Activated CD4-positive, alpha-beta T cell treated with anti-CD3 and anti-CD28 coated beads, Interleukin-2, amount 50 U/mL, for 24 hours (primary cell): Measurements from ENCODE around the gene POLR3GL.
"Not testable (repeated sequence)": the region's sequence is repeated elsewhere in the genome, so short reads cannot be mapped to it uniquely, and the experiment has no call there.

ENCODE experiments used
- DNase-seq, 2 donors: peaks; one replicate each; pipeline ENCODE4 v3.0.0-alpha.2; 2020; ENCODE audit warnings: low read depth in 1 of 2, low spot score in 1 of 2

Gene POLR3GL

DNA sequence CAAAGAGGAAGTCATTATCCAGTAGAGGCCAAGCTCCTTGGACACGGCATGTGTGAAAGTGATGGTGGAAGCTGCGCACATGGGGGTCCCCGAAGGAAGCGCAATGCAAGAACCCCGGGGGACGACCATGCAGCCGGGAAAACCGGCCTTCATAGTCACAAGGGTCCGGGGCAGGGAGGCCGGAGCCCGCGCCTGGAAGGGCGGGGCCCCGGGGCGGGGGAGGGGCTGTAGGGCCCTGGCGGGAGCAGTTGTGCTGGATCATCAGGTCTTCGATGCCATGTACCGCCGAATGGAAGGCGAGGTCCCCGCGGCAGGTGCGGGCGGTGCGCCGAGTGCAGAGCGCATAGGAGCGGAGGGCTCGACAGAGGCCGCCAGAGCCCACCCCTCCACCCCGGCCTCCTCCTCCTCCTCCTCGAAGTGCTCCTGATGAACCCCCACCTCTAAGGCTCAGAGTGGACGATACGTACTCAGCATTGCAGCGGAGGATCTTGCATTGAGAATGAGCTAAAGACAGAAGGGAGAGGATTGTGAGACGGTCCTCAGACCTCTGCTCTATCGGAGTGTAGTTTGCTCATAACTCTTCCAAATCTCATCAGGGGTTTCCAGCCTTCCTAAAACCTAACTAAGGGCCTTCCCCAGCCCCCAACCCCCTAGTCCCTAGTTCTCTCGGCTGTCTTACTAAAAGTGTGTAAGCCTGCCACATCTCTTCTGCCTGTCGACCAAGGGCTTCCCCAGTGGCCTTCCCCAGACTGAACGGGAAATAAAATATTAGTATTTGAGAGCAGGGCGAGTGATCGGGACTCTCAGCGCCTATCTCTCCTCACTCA, 55.0 kb downstream of the POLR3GL start:
- DNase-seq, result no peak

DNA sequence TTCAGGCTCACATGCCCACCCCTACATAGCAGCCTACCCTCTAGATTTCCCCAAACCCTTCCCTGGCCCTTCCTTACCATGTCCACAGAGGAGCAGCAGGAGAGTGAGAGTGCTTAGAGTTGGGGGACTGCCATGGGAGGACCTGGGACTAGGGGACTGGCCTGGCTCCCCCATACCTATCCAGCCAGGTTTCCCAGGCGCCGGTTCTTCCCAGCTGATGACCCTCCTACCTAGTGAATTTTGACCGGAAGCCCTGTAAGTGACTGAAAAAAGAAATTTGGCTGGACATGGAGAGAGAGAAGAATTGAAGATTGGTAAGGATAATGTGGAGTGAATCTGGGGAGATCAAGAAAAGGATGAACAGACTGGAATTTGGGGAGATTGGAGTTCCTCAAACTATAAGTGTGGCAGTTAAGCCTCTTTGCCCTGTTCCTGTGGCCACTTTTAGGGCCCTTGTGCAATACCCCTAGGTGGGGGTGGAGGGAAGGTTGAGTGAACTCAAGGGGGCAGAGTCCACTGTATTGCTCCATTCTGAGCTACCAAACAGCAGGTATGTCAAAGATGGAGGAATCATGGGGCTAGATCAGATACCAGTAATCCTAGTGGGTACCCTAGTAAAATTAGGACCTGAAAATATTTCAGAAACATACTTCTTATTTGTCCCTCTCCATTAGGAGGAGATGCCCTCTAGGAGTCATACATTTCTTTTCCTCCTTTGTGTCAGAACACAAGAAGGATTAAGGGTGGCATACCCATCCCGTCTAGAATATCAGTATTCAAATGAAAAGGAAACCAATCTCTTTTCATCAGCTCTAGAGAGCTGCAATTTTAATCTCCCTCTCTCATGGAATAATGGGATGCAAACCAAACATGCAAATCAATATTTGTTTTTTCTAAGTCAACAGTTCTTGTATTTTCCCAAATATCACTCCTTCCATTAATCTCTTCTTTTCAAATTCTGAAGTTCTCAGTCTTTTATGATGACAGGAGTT, 55.9 kb downstream of the POLR3GL start:
- DNase-seq, result no peak

DNA sequence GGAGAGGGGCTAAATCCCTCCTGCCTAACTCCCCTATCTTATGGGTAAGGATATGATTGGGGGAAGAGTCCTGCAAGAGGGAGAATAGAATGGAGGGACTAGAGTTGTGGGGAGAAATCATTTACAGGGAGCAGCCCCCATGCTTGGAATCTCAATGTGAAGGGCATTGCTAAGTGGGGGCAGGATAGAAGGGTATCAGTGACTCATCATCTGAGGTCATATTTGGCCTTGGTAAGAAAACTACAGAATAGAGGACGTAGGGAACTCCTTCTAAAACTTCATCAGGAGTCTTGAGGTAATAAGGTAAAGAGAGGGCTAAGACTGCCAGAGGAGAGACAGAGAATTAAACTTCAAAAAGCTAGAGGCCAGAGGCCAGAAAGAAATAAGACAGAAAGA, 56.6 kb downstream of the POLR3GL start:
- DNase-seq, result no peak

DNA sequence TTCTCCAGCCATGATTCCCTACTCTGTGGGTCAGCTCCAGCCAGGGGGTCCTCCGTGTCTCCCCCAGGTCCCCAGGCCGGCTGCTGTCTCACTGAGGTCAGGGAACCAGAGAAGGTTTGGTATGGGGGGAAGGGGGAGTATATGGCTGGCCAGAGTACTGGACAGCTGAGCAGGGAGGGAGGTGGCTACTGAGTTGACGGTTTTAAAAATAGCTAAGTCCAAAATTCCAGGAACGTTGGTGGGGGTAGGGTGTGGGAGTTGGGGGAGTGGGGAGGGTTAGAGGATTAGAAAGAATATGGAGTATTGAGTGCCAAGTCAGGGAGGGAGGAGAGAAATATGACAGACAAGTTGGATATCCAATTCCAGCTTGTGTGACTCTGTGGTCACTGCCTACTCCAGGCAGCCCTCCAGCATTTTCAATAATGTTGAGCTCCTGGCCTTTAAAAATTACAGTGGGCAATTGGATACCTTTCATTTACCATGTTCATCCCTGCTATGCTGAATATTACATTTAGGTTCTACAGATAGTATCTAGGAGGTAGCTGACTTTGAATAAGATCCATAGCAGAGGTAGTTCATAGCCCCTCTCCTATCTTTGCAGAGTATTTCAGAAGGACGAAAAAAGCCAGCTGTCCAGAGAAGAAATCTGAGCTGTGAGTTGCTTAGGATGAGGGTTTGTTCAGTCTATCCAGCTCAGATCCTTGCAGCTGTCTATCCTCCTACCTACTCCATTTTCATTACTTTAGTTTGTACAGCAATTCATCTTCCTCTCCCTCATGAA, 57.3 kb downstream of the POLR3GL start, which contains the start of gene HJV:
Gene HJV, minus strand, starts transcription at position 114 of the 781 bp plus-strand sequence. CDS start 1,504 bp downstream, outside the sequence.
- no peak for DNase-seq

DNA sequence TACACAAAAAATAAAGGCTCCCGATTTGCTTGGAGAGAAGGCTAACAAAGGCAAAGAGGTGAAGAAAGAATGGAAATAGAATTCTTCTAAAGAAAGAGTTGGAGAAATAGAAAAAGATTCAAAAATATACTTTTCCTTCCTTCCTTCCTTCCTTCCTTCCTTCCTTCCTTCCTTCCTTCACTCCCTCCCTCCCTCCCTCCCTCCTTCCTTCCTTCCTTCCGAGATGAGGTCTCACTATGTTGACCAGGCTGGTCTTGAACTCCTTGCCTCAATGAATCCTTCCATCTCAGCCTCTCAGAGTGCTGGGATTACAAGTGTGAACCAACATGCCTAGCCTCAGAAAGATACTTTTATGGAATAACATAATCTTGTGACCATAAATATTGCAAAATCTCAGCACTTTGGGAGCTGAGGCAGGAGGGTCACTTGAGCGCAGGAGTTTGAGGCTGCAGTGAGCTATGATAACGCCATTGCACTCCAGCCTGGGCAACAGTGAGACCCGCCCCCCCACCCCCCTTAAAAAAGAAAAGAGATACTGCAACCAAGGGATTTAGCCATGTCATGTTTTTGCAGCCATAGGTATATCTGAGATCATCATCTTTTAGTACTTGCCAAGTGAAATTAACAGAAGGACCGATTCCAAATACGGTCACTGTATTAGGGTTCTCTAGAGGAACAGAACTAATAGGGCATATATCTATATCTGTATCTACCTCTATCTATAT, 58.1 kb downstream of the POLR3GL start:
- no peak for DNase-seq

DNA sequence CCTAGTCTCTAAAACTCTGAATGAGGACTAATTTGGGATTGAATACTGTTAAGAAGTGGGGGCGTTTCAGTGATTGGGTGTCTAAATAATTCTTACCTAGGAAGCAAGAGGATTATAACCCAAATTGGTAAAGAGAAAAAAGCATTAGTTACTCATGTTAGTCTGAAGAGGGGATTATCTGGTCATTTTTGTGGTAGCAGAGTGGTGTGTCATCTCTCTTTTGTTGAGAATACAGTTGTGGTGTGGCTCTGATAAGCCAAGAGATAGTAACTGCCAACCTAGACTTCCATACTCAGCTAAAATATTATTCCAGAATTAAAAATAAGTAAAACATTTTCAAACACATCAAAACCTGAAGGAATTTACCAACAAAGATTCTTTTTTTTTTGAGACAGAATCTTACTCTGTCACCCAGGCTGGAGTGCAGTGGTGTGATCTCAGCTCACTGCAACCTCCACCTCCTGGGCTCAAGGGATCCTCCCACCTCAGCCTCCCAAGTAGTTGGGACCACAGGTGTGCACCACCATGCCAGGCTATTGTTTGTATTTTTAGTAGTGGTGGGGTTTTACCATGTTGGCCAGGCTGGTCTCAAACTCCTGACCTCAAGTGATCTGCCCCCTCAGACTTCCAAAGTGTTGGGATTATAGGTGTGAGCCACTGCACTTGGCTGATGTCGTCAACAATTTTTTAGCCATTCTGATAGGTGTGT, 61.5 kb downstream of the POLR3GL start:
- DNase-seq, result not testable (repeated sequence)

DNA sequence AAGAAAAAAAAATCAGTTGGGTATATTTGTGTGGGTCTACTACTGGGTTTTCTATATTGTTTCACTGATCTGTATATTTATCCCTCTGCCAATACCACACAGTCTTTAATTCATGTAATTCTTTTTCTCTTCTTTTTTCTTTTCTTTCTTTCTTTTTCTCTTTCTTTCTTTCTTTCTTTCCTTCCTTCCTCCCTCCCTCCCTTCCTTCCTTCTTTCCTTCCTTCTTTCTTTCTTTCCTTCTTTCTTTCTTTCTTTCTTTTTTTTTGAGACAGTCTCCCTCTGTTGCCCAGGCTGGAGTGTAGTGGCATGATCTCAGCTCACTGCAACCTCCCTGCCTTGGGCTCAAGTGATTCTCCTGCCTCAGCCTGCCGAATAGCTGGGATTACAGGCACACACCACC, 62.2 kb downstream of the POLR3GL start:
- DNase-seq, result not testable (repeated sequence)
